GM21381 (cell line): Measurements from ENCODE around the gene CDK14.

Source experiments
- ATAC-seq: cut with Tn5 transposase; IDR thresholded peaks from one replicate; pipeline ENCODE4 v1.9.1; 2021; ENCODE audit warnings: mild to moderate bottlenecking, moderate library complexity; ENCODE audit not compliant: unreplicated experiment

The CDK14 gene

DNA sequence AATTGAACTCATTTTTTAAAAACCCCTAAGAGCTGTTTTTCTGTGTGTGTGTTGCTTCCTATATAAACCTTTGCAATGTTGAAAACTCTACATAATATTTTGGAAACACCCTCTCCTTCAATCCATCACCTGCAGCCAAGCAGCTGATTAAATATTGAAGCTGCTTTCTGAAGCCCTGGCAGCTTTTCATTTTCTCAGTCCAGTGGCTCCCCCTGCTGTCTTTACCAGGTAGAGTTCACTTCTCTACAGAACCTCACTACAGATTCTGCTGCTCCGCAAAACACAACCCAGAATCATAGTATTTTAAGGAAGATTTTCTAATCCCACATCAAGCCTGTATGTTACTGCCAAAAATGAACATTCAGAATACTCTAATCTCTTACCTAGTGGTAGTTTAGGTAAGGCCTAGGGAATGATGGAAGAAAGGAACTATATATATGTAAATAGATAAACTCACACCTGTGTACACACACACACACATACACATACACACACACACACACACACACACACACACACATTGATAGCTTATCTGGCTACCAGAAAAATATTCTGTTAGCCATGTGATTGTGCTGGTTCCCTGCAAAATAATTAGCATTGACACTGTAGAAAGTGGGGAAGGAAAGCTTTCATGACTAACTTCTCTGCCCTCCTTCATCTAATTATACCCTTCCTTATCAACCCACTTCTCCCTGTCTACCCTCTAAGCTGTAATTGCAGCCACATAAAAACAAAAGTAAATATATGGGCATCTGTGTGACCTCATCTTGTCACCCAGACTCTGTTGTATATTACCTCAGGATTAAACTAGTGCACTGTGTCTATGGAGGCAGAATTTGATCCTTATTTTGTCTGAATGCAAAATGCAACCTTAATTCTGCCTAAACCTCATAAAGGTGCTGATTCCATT is 438.6 kb downstream of the CDK14 start:
- ATAC-seq = peak; percentile 45

DNA sequence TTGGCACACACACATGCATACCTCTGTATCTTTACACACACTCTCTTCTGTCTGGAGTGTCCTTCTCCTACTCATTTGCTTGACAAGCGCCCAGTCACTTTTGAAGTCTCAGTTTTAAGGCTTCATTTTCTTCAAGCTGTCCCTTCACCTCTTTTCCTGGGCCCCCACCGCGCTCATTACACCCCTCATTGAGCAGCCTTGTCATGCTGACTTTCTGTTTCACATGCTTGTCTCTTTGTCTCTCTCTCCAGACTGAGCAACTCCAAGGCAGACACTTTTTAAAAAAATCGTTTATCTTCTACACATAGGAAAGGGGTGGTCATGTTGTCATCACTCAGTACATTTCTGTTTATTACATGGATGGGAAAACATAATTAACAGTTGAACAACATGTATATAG is 442.9 kb downstream of the CDK14 start:
- peak; percentile 72 for ATAC-seq

DNA sequence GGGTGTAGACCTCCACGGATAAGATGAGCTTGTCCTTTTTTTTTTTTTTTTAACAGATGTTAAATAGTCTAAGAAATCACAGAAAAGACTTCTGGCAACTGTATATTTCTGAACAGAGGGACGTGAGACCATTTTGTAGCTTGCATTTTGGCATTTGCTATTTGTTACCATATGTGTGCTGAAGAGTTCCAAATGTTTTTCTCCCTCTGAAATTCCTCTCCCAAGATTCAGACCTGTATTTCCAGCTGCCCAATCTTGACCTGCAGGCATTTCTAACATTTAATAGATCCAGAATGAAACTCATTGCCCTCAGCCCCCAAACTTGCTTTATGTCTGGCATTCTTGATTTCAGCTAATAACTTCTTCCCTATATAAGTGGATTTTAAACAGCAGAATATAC is 445.0 kb downstream of the CDK14 start:
- no peak for ATAC-seq

DNA sequence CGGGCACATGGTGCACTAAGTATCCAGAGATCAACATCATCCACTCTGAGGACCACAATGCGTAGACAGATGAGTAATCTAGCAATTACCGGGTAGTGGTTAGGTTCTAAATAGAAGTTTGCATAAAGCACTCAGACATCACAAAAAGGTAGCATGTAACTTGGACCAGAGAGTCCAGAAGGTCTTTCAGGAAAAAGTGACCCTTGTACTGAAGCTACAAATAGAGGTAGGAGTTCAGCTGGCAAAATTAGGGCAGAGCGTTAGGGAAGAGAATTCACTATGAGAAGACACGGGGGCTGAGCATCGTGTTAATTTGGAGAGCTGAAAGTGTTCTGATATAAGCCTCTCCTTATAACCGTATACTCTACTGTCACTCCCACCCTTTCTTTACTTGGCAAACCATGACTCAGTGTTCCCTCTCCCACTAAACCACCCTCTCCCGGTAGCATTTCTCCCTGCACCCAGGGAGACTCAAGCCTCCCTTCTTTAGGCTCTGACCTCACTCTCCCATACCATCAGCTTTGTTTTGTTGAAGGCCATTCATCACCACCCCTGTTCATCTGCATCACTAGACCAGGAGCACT is 445.9 kb downstream of the CDK14 start:
- ATAC-seq = no peak

DNA sequence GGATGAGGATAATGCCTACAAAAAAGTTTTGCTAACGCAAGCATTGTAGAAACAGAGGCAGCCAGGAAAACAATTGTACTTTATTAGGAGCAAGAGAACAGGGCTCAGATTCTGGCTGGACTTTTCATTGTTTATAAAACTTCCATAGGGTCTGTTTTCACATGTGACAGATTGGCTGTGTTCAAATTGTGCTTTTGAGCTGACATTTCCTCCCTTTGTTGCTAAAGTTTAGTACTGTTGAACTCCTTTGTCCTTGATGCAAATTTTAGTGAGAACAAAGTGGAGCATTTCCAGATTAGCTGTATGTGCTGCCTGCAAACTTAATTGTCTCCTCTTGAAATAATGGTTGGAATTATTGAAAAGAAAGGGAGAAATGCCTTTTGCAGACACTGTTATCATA is 447.1 kb downstream of the CDK14 start:
- ATAC-seq = no peak

DNA sequence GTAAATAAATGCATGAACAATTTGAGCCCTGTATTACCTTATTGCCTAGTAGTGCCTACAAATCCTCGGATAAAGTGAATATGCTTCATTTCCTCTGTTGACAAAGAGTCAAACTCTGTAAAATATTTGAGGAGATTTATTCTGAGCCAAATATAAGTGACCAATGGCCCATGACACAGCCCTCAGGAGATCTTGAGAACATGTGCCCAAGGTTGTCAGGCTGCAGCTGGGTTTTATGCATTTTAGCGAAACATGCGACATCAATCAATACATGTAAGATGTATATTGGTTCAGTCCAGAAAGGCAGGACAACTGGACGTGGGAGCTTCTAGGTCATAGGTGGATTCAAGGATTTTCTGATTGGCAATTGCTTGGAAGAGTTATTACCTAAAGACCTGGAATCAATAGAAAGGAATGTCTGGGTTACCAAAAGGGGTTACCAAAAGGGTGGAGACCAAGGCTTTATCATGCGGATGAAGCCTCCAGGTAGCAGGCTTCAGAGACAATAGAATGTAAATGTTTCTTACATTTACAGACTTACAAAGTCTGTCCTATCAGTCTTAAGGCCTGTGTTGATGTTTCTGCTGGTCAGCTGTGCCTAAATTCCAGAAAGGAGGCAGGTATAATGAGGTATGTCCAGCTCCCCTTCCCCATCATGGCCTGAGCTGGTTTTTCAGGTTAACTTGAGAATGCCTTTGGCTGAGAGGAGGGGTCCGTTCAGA is 448.0 kb downstream of the CDK14 start:
- ATAC-seq = no peak

DNA sequence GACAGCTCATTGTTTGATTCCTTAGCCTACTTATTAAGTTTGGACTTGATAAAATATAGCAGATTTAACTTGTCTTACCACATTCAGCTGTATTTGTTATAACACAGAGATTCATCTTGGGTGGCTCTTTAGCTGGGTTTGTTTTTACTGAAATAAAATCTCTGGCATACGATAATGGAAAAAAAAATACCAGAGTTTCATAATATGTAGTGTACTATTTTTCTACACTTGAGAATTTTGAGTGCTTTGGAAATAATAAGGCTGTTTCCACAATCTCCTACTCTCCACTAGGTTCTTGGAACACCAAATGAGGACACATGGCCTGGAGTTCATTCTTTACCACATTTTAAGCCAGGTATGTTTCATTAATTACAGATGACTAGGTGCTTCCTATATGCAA is 449.5 kb downstream of the CDK14 start:
- no peak for ATAC-seq

DNA sequence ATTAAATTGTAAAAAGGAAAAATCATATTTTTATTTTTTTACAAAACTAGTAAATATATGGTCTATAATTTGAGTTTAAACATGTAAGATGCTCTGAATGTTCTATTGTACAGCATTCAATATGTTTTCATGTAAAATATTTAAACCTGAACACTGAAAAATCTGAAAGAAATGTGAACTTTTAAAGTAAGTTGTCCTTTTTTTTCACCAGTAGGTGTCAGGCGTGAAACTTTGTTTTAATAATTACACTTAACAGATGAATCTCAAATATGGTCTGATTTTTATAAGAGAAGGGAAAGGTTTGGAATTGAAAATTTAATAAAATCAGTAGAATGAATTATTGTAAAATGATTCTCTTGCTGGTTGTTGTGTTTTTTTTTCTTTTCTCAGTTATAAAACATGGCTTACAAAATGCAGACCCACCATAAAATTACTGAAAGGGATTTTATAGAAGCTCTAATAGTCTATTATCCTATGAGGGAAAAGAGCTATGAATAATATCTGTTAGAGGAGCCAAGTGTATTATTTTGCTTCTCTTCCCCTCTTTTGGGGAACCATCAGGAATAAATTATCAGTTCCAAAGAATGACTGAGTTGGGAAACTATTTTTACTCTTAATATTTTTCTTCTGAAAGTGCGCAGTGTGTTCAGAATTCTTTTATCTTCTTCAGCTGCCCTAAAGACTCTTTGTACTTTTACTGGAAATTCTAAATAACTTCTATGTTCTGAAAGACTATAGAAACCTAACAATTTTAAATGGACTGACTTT is 450.4 kb downstream of the CDK14 start:
- no peak for ATAC-seq

DNA sequence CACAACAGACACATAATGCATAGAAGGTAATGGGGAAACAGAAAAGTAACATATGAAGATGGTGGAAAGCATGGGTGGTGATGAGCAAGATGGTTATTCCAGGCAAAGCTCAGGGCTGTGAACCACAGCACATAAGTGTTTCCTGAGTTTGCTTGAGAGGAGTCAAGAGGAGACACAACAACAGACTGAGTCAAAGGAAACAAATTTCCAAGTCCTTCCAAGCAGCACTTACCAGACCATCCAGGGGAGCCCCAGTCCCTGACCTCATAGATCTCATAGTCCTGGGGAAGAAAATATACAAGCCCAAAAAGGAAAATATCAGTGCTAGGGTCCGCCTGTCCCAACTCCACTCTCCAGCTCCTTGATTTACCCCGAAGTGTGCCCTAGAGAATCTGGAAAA is 451.5 kb downstream of the CDK14 start:
- no peak for ATAC-seq

DNA sequence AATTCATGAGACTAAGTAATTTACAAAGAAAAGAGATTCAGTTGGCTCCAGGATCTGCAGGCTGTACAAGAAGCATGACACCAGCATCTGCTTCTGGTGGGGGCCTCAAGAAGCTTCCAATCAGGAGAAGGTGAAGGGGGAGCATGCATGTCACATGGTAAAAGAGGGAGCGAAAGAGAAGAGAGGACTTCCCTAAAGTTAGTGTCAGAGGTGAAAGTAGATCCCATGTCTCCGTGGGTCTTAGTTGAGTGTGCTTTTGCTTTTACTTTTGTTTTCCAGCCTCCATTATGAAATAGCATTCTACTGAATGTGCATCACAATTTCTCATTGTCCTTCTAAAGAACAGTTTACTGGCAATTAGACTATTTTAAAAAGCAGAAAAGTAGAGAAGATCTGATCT is 454.6 kb downstream of the CDK14 start:
- peak; percentile 92 for ATAC-seq

DNA sequence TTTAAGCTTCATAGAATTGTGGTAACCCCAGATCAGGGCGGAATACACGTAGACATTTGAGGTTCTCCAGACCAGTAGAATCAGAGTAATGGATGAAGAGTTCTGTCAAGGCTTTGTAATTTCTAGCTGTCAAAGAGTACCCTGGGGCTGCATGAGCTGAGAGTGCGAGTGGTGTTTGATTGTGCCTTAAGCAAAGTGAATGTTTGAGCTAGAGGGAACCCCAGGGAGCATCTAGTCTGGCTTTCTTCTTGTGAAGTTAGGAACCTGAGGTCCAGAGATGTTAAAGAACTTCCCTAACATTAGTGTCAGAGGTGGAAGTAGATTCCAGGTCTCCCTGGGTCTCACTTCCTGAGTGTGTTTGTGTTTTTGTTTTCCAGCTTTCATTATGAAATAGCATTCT is 455.8 kb downstream of the CDK14 start:
- no peak for ATAC-seq

DNA sequence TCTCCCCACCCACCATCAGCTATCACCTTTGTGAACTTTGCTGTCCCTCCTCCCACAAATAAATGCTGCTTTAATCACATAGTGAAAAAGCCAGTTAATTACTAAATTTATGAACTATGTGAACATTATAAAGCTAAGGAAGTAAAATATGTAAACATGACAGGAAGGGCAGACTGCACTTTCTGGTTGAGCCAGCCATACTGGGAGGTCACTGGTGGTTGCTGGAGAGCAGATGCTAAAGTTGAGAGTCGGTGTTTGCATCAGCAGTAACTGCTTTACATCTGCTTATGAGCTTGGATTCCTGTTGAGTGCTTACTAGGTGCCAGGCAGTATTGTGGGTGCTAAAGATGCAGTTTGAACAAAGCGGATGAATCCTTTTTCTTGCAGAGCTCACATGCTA is 458.3 kb downstream of the CDK14 start:
- ATAC-seq = no peak

DNA sequence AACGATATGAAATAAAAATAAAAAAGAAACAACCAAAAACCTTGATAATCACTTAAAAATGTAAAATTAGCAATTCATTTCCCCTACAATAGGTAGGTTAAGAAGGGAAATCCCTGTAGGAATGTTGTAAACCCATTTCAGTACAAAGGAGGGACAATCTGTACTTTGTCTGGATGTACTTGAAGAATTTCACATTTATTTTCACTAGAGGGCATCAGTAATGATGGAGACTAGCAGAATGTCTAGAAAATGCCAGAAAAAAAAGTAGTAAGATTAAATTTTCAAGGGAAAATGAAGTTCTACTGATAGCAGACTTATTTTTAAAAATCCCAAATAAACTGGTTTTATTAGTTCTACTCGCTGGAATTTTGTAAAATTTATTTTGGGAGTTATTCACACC is 459.1 kb downstream of the CDK14 start:
- ATAC-seq = no peak

DNA sequence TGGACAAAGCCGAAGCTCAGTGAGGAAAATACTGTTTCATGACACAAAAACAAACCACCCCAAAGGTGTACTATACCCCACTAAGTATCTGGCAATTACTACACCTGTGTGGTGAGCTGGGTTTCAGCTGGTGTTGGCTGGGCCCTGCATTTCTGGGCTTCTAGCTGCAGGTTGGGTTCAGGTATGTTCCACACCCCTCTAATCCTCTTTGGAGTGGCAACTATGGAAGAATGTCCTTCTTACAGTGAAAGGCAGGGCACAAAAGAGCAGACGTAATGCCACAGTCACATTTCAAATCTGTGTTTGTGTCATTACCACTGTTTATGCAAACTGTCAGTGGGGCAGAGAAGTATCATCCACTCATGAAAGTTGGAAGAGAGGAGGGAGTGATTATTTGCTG is 466.6 kb downstream of the CDK14 start:
- no peak for ATAC-seq

DNA sequence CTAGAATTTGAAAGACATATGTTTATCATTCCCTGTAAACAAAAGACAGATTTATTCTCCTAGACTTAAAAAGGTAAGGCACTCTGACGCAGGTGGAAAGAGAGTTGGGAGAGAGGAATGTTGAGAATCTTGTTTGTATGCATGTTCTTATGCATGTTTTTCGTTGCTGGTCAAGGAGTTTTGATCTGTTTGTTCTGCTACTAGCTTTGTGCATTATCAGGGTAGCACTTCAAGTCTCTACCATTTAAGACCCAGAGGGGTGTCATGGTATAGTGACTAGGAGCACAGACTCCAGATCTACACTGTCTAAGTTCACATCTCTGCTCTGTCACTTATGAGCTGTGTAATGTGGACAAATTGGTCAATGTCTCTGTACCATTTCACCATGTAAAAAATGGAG is 467.9 kb downstream of the CDK14 start:
- no peak for ATAC-seq

DNA sequence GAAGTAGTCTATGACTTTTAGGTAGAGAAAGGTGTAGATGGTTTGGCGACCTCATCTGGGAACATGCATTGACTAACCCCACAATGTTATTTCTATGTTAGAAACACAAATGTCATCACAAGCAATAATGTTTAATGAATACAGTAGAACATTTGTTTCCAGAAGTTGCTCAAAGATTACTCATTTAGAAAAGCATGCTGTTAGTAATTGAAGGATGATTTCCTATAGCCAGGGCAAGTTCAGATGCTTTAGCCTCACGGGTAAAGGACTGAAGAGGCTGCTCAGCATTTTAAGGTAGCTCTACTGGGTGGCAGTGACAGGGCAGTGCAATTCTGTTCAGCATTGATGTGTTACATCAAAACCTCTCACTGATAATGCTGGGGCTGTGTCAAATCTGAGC is 468.8 kb downstream of the CDK14 start:
- no peak for ATAC-seq

DNA sequence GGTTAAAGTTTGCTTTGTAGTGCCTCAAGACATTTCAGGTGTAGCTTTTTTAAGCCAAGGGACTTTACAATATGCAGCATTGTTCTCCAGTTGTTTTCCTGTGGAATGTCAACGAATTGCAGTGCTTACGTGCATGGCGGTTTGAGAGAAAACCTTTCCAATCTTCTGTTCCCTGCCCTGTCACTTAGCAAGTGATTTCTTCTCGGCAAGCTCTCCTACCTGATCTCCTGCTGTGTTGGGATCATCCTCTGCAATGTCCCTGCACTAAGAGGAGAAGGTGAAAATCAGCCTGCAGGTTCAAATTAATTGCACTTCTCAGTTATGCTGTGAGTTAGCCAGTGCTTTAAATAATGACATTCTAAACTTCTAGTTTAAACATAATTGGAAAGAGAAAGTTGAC is 470.5 kb downstream of the CDK14 start:
- ATAC-seq = no peak

DNA sequence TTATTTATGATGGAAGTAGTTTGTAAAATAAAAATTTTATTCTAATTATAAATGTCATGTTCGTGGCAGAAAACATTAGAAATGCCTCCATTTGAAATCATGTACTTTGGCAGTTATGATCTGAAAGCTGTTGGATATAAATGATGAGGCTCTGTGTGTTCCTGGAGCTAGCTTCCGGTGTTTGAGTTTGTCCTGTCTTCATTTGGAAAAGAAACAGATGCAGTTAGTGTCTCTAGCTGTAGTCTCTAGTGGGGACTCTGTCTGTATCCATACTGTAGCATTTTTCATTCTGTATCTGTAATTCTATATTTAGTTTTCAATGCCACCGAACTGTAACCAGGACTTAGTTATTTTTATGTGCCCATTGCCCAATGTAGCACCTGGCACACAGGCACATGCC is 471.1 kb downstream of the CDK14 start:
- no peak for ATAC-seq

DNA sequence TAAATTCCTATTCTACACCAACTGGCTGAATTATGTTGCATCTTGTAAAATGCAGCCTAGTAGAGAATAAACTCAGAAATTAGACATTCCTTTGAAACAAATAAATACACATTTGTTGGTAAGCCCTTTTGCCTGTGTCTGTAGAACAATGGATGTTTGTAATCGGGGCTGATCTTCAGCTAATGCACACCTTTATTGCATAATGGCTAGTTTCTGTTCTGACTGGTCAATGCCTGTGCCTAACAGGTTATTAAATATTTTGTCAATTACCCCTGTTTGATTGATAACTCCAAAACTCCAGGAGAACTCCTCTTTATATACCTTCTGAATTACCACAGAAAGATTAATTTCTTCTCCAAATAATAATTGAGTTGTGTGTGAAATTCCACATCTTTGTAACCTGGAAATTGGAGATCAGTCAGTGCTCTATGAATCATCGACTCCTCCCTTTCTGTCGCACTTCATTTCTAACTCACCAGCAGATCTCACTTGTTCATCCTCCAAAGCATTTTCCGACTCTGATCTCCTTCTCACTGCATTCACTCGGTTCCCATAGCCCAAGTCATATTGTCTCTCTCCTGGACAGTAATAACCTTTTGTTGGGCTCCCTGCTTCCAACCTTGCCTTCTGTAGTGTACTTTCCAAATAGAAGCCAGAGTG is 472.1 kb downstream of the CDK14 start:
- ATAC-seq = no peak

DNA sequence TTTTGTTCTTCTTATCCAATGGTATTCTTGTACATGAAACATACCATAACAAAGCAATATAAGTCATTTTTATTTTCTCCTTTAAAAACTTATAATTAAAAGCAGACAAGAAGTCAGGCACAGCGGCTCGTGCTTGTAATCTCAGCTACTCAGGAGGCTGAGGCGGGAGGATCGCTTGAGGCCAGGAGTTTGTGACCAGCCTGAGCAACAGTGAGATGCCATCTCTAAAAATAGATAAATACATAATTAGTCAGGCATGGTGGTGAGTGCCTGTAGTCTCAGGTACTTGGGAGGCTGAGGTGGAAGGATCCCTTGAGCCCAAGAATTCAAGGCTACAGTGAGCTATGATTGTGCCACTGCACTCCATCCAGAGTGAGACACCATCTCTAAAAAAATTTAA is 473.0 kb downstream of the CDK14 start:
- ATAC-seq = no peak

DNA sequence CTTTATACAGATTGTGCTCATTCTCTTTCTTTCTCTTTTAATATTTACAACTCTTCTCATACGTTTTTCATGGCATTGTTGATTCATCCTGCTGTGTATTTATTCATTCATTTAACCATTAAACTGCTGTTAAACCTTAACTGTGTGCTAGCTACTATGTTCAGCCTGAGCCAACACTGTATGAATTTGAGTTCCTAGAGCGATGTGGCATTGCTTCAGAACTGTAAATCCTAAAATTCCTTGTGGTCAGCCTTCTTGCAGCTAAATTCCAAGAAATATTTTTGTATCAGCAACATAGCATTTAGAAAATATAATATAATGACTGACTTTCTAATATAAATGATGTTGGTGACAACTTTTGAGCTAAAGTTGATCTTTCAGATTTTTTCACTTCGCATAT is 483.4 kb downstream of the CDK14 start:
- ATAC-seq = no peak
